Measurements from ENCODE around the gene KIF19.

Gene KIF19

GRCh38 chr17:74362069-74362405 is 36.0 kb downstream of the KIF19 start:
- no peak for DNase-seq (ENCODE audit: low read depth in 2 of 2, low spot score in 1 of 2)

GRCh38 chr17:74362810-74363498 is 36.9 kb downstream of the KIF19 start:
- no peak for DNase-seq (ENCODE audit: low read depth in 2 of 2, low spot score in 1 of 2)

GRCh38 chr17:74367206-74367605 is 41.2 kb downstream of the KIF19 start, which contains the start of gene GPR142:
Gene GPR142, plus strand, starts transcription at chr17:74367506. Its CDS starts 2,035 bp downstream, at chr17:74369541.
- no peak for DNase-seq (ENCODE audit: low read depth in 2 of 2, low spot score in 1 of 2)

DNA sequence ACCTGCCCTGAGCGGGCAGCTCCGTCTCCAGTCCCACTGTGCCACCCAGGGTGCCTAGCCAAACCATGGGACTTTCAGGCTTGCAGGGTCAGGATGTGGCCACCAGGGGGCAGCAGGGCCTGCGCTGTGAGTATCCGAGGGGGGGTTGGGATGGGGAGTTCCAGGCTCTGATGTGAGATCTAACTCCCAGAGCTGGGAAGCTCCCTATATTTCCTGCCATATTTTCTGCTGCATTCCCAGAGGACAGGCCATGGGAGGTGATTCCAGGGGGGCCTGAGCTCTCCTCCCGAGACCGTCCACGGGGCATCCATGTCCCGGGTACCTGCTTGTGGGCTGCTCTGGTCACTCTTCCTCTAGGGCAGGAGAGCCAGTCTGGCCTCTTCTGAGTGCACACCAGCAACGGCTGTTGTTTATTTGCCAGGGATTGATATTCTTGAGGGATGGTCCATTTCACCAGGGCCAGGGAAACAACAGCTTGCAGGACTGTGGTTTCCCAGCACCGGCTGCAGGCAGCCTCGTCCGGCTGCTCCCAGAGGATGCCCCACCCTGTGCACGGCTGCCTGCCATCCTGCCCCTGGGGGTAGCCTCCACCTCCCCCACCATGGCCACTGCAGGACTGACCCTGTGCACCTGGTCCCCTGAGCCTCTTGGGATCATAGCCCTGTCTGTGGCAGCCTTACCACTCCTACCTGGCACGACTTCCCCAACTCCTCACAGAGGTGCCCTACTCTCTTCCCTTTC is 42.5 kb downstream of the KIF19 start:
- DNase-seq (ENCODE audit: low read depth in 2 of 2, low spot score in 1 of 2), result peak; percentile 40 to 55

DNA sequence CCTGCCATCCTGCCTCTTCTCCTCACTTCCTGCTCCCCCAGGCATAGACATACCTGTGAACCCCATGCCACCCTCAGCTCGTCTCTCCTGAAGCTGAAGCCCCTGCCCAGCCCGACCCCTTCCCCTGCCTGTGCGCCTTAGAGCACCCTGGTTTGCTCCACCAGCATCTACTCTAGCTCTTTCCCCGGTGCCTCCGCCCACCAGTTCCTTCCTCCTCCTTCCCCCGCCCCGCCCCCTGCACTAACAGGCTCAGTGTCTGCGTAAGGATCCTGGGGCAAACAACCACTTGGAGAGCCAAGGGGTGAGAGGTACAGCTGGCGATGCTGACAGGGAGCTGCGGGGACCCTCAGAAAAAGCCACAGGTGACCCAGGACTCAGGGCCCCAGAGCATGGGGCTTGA is 43.2 kb downstream of the KIF19 start:
- DNase-seq (ENCODE audit: low read depth in 2 of 2, low spot score in 1 of 2), result peak; percentile 41 to 61

DNA sequence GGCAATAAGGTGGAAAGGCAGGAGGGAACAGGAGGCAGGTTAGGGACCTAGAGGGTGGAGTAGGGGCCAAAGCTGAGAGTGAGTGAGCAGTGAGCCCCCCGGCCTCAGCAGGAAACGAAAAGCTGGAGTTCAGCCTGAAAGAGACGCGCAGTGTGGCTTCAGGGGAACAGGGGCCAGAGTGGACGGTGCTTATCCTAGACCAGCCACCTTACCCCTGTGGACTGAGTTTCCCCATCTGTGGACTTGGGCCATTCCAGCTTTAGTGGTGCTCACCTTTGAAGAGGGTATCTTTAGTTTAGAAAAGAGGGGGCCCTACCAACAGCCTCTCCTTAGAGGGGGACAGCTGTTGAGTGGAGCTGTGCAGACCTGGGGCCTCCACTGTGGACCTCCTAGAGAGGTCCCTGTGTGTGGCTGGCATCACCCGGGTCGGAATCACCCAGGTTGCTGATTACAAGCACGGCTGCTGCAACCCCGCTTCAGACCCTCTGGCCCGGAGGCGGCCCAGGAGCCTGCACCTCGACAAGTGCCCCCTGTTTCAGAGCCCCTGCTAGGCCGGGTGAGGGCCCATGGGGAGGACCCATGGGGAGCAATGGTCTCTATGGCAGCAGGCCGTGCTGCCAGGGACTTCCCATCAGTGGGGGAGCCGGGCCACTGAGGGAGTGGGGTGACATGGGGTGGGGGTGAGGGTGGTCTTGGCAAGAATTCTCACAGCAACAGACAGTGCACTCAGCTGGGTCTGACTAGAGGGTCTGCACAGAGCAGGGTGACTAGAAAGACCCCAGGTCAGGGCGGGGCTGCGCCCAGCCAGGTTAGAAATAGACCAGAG is 43.9 kb downstream of the KIF19 start:
- DNase-seq (ENCODE audit: low read depth in 2 of 2, low spot score in 1 of 2), result no peak

GRCh38 chr17:74371653-74372147 is 45.7 kb downstream of the KIF19 start:
- DNase-seq (ENCODE audit: low read depth in 2 of 2, low spot score in 1 of 2), result no peak

GRCh38 chr17:74372426-74372825 is 46.4 kb downstream of the KIF19 start:
- no peak for DNase-seq (ENCODE audit: low read depth in 2 of 2, low spot score in 1 of 2)

DNA sequence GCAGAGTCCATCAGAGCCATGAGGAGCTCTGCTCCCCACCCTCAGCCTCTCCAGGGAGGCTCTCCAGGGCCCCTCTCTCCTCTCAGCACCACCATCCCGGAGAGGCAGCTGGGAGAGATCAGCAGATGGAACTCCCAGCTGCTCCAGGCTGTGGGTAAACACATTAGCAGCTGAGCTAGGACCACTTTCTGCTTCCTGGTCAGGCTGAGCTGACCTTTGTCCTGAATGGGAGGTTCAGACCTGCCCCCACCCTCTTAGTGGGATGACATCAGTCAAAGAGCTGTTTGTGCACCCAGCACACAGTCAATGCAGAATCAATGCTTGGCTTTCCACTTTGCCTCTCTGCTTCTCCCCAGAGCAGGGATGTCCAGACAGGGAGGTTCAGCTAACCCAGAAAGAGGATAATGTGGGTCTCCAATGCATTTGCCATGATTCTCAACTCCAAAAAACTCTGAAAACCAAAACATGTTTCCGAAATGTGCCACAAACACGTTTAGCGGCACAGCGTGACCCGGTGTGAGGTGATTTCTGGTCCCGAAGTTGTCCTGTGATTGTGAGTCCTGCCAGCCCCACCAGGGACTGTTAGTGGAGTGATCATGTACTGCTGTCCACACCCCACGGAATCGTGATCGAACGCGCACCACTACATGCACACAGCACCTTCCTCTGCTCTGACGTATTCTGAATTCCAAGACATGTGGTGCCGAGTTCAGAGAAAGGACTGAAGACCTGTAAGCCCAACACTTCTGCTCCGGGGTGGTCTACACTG is 48.0 kb downstream of the KIF19 start:
- no peak for DNase-seq (ENCODE audit: low read depth in 2 of 2, low spot score in 1 of 2)

- no peak for DNase-seq (ENCODE audit: low read depth in 2 of 2, low spot score in 1 of 2)
These were observed 48.8 kb downstream of the KIF19 start for GRCh38 chr17:74374858-74375257.

- peak; percentile 72 to 93 for DNase-seq (ENCODE audit: low read depth in 2 of 2, low spot score in 1 of 2)
These were observed 53.6 kb downstream of the KIF19 start for GRCh38 chr17:74379495-74380085.

DNA sequence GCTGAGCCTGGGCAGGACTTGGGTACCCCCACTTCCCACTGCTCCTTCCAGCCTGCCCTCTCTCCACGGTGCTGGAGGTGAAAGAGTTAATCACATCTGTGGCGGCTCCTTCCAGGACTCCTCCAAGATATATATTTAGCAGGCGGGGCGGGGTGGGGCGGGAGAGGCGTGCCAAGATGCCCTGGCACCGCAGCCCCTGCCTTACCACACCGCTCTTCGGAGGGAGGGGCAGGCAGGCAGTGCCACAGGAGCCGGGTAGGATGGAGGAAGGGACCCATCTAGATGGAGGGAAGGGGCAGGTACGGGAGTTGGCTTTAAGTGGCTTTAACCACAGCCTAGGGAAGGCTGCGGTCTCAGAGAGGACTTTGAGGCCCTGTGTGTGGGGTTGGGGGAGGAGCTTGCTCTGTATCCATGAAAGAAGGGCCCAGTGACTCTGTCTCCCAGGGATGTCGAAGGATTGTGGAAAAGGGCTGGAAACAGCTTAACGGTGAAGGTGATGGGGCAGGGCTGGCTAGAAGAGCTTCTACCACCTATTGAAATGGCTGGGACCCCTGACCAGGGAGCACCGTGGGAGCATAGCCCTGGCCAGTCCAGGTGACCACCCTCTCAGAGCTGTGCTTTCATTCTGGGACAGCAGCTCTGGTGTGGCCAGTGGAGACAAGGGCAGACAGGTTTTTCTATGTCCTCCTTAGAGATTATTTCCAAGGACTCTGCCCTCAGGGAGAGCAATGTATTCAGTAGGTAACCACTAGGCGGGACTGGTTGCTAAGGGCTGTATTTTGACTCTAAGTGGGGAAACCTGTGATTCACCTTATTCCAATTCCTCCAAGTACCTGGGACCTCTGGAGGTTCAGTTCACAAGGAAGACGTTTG is 54.3 kb downstream of the KIF19 start:
- no peak for DNase-seq (ENCODE audit: low read depth in 2 of 2, low spot score in 1 of 2)

DNA sequence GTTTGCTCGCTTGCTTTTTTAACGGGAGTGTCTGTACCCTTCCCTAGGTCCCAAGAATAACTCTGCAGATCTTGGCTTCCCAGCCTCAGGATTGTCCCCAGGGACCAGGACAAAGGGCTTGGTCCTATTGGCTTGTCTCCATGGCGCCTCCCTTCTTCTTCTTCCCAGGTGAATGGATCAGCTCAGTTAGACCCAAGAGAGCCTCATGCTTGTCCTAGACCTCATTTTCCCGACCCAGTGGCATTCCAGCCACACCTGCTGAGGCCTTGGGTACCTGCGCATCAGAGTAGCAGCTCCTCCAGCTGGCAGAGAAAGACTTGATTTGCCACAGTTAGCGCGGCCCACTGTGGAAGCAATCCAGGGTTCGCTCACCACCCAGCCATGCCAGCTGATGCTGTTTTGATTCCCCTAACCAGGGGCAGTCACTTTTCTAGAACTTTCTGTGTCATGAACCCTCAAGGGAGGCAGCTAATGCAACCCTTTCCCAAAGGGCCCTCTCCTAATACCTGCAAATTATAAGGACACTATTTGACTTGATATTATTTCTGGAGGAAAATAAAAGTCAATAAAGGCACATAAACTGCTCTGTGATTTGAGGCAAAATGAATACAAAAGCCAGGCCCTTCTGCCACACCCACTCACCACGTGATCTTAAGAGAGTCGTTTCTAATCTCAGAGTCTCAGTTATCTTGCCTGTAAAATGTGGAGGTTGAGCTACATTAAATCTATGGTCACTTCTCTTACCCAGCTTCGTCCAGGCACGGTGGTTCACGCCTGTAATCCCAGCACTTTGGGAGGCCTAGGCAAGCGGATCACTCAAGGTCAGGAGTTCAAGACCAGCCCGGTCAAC is 55.2 kb downstream of the KIF19 start:
- no peak for DNase-seq (ENCODE audit: low read depth in 2 of 2, low spot score in 1 of 2)

DNA sequence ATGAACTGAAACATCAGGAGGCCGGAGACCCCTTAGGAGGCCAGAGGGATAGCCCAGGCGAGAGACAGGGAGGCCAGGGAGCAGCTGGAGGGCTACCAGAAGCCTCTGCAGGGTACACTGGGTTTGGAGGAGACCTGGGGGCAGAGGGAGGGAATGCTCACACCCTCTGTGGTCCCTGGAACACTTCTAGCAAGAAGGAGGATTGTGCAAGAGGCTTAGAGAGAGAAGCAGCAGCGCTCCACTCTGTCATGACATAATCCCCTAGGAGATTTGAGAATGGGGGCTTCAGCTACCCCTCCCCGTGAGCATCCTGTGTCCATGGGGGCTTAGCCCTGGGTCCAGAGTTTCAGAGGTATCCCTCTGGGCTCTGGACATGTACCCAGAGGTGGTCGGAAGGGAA is 57.1 kb downstream of the KIF19 start:
- no peak for DNase-seq (ENCODE audit: low read depth in 2 of 2, low spot score in 1 of 2)

GRCh38 chr17:74385201-74385600 is 59.2 kb downstream of the KIF19 start:
- no peak for DNase-seq (ENCODE audit: low read depth in 2 of 2, low spot score in 1 of 2)

- DNase-seq (ENCODE audit: low read depth in 2 of 2, low spot score in 1 of 2), result no peak
These were observed 60.4 kb downstream of the KIF19 start for GRCh38 chr17:74386386-74386785.

GRCh38 chr17:74387365-74388218 is 61.6 kb downstream of the KIF19 start:
- no peak for DNase-seq (ENCODE audit: low read depth in 2 of 2, low spot score in 1 of 2)

Data from stimulated activated CD8-positive, alpha-beta memory T cell treated with anti-CD3 and anti-CD28 coated beads, Interleukin-4, amount 100 ng/mL, for 4 hours (primary cell).